SK-N-MC (cell line): Measurements from ENCODE around the gene CACNA1G.

ENCODE experiments used
- EZH2 ChIP-seq: fragments of 200-600 bp; sonication (generic); IDR thresholded peaks from one replicate; pipeline ENCODE4 v1.6.1; 2017; ENCODE audit warnings: antibody characterized with exemption
- FOXP2 ChIP-seq: optimal IDR thresholded peaks from 2 replicates; pipeline ENCODE3; 2011; ENCODE audit warnings: mild to moderate bottlenecking, moderate library complexity; ENCODE audit not compliant: insufficient read depth; ENCODE audit errors: extremely low read length, control extremely low read depth
- POLR2AphosphoS5 ChIP-seq: IDR thresholded peaks from 2 replicates; pipeline ENCODE4 v1.6.1; 2012; ENCODE audit warnings: mild to moderate bottlenecking, low read depth, low read length, borderline replicate concordance

GRCh38 chr17:50666316-50666715, 105.8 kb downstream of the CACNA1G start:
- TF ChIP-seq POLR2AphosphoS5 (no peak), EZH2 (no peak), FOXP2 (no peak)
